NT2/D1 (cell line): Measurements from ENCODE around the gene CHRM1.

Experiments used
- DNase-seq: peaks from one replicate; pipeline ENCODE4 v3.0.0-alpha.2; 2011; ENCODE audit warnings: low read depth, low spot score
- H3K27me3 ChIP-seq: 2 replicates; pipeline ENCODE4 v1.6.0; 2011; ENCODE audit warnings: mild to moderate bottlenecking; ENCODE audit not compliant: insufficient read length, insufficient read depth
- H3K36me3 ChIP-seq: 2 replicates; pipeline ENCODE4 v1.6.1; 2011; ENCODE audit warnings: mild to moderate bottlenecking, low read length, mixed read lengths; ENCODE audit not compliant: insufficient read depth, insufficient read length
- H3K4me1 ChIP-seq: 2 replicates; pipeline ENCODE4 v1.5.1; 2011; ENCODE audit not compliant: insufficient read depth, insufficient read length
- H3K4me3 ChIP-seq: 2 replicates; pipeline ENCODE4 v1.5.1; 2011; ENCODE audit warnings: low read depth; ENCODE audit not compliant: insufficient read length
- H3K9ac ChIP-seq: 2 replicates; pipeline ENCODE4 v1.6.0; 2011; ENCODE audit warnings: low read depth; ENCODE audit not compliant: insufficient read length
- H3K9me3 ChIP-seq: 2 replicates; pipeline ENCODE4 v1.5.1; 2011; ENCODE audit warnings: mild to moderate bottlenecking, low read length; ENCODE audit not compliant: insufficient read depth
- SUZ12 ChIP-seq: IDR thresholded peaks from 2 replicates; pipeline ENCODE4 v1.6.1; 2011; ENCODE audit not compliant: insufficient read length, insufficient read depth; ENCODE audit errors: extremely low read depth
- YY1 ChIP-seq: IDR thresholded peaks from 2 replicates; pipeline ENCODE4 v1.6.1; 2011; ENCODE audit not compliant: insufficient read length, insufficient read depth
- ZNF274 ChIP-seq: IDR thresholded peaks from 2 replicates; pipeline ENCODE4 v1.6.1; 2011; ENCODE audit warnings: mild to moderate bottlenecking, low read depth, low read length

CHRM1 gene

DNA sequence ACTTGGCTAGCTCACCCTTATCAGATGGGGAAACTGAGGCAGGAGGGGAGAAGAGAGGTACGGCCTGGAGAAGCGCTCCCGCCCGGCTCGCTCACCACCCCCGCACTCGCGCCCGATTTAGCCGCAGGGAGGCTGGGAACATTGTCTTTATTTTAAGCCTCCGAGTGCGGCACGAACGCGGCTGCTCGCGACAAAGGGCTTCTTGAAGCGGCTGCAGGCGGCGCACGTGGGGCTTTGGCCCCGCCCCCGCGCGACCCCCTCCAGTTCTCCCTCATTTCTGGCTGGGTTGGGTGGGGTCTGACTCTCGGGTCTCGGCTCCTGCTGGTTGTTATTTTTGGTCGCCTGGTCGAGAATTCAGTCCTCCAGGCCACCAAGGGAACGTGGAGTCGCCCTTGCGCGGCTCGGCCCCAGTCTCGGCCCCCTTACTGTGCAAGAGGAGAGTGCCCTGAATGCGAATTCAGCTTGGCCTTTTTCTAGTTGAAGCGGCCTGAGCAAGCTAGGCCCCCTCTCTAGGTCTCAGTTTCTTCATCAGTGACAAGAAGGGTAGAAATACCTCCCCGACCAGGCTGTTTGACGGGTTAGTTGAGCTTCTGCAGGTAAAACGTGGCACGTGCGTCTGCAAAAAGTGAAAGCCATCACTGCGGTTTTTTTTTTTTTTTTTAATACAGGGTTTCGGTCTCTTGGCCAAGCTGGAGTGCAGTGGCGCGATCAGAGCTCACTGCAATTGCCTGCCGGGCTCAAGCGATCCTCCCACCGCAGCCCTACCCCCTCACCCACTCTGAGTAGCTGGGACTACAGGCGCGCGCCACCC is 2.6 kb upstream of the CHRM1 start:
- Histone ChIP-seq H3K9me3 (no peaks in the 10 kb centered on the region), H3K27me3 (peaks cover 58% of the 10 kb centered on the region), H3K4me1 (peaks cover 28% of the 10 kb centered on the region), H3K9ac (peak overlapping the region; percentile 57), H3K4me3 (peak overlapping the region; percentile 37), H3K36me3 (no peaks in the 10 kb centered on the region)
- TF ChIP-seq YY1: no peak
- no peak for DNase-seq

DNA sequence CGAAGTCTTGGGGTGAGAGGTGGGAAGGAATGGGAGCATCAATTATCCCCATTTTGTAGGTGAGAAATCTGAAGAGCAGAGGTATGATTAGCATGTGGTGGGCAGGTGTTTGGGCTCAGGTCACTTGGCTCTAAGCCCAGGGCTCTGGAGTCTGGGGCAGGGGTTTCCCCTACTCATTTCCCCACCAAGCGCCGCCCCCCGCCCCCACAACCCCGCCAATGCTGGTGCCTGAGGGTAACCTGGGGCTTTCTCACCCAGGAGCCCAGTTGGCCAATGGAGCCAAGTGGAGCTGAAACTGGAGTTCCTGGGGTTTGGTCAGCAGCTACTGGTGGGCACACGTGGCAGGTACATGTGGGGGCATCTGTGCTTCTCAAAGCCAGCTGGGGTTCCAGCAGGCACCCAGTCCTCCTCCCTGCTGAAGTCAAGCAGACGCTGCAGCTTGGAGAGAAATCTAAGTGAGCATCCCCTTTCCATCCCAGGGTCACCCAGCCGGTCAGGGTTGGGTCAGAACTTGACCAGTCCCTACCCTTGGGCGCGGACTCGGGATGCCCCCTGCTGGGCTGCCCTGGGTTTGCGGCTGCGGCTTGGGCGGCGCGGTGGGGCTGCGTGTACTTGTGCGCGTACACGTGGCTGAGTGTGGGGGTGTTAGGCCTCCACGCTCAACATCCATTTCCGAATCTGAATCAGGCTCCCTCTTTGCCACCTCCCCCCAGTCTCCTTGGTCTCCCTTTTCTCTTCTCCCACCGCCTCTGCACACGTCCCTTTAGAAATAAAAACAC is 1.7 kb upstream of the CHRM1 start:
- no peak for DNase-seq
- Histone ChIP-seq H3K4me1 (peaks cover 25% of the 10 kb centered on the region), H3K9ac (peak overlapping the region; percentile 11), H3K9me3 (no peaks in the 10 kb centered on the region), H3K4me3 (no peak overlapping the region), H3K36me3 (no peaks in the 10 kb centered on the region), H3K27me3 (peaks cover 50% of the 10 kb centered on the region)
- TF ChIP-seq SUZ12 (no peak), ZNF274 (no peak), YY1 (no peak)

DNA sequence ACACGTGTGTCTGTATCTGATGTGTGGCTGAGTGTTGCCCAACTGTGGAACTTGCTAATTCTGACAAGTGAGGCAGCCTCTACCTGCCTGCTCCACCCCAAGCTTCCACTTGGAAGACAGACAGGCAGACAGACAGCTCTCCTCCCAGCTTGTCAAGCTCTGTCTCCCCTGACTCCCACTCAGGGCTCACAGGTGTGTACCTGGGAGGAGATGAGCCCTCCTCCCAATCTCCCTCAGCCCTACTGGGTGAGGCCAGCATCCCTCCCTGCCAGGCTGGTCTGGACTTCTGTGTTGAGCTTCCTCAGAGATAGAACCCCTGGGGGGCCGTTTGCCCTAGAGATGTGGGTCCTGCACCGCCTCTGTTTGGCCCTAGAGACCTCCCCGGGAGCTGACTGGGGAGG is 1.0 kb upstream of the CHRM1 start:
- H3K27me3 ChIP-seq: peaks cover 44% of the 10 kb centered on the region
- H3K4me3 ChIP-seq: no peak overlapping the region
- no peaks in the 10 kb centered on the region for H3K36me3 ChIP-seq
- DNase-seq: no peak
- no peaks in the 10 kb centered on the region for H3K9me3 ChIP-seq
- H3K9ac ChIP-seq: no peak overlapping the region
- H3K4me1 ChIP-seq: peaks cover 24% of the 10 kb centered on the region
- TF ChIP-seq ZNF274 (no peak), SUZ12 (no peak), YY1 (no peak)

DNA sequence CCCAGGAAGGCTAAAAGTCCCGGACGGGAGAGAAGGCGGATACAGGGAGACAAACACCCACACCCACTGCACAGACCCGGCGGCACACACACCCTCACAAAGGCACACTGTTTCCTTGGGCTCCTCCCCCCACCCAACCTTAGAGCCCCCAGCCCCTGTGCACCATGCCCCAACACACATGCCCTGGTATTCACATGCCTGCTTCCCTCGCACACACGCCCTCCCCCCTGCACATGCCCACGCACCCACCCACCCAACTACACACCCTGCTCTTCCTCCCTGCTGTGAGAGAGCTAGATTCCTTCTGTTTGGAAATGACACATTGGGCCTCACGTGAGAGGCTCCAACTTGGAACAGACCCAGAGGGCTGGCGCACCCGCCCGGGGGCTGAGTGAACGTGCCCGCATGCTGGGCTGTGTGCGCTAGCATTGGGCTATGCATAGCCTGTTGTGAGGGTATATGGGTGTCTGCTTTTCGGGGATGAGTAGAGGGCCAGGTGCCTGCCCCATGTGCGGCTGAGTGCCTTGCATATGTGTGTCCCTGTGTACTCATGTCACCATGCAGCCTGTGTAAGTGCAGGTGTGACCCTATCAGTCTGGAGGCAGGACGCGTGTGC is 518 bp upstream of the CHRM1 start:
- TF ChIP-seq SUZ12: no peak
- no peak for TF ChIP-seq ZNF274
- TF ChIP-seq YY1: no peak
- no peak overlapping the region for H3K9ac ChIP-seq
- H3K27me3 ChIP-seq: peaks cover 39% of the 10 kb centered on the region
- no peak for DNase-seq
- no peaks in the 10 kb centered on the region for H3K9me3 ChIP-seq
- H3K4me1 ChIP-seq: peaks cover 20% of the 10 kb centered on the region
- no peaks in the 10 kb centered on the region for H3K36me3 ChIP-seq
- no peak overlapping the region for H3K4me3 ChIP-seq

DNA sequence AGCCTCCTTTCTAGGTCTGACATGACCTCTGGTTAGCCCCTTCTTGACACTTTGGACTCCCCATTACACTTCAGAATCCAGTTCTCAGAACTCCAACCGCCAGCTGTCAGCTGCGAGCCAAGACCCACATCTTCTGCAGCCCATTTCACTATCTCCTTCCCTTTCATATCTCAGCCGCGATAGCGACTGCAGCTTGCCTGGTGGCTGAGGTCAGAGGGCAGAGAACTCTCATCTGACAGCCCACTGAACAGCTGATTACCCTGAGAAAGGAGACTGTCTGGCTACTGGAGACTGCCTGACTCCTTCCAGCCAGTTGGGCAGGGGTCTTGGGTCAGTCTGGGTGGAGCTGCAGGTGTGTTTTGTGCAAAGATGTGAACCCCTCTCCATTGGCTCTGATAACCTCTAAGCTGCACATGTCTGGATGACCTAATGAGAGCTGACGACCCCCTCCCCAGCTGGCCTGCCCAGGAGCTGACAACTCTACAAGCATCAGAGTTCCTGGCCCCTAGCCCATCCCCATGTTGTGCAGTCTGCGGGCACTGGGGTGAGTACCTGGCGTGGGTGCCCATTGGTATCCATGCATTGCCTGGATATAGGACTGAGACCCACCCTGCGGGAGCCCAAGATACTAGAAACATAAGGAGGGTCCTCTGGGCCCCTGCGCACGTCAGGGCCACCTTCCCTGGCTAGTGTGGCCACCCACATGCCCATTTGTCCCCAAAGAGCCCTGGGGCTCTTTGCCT is 1.1 kb downstream of the CHRM1 start:
- DNase-seq: no peak
- peaks cover 25% of the 10 kb centered on the region for H3K27me3 ChIP-seq
- H3K9ac ChIP-seq: no peak overlapping the region
- TF ChIP-seq ZNF274 (no peak), YY1 (no peak), SUZ12 (no peak)
- H3K4me3 ChIP-seq: no peak overlapping the region
- no peaks in the 10 kb centered on the region for H3K36me3 ChIP-seq
- H3K9me3 ChIP-seq: no peaks in the 10 kb centered on the region
- peaks cover 15% of the 10 kb centered on the region for H3K4me1 ChIP-seq

DNA sequence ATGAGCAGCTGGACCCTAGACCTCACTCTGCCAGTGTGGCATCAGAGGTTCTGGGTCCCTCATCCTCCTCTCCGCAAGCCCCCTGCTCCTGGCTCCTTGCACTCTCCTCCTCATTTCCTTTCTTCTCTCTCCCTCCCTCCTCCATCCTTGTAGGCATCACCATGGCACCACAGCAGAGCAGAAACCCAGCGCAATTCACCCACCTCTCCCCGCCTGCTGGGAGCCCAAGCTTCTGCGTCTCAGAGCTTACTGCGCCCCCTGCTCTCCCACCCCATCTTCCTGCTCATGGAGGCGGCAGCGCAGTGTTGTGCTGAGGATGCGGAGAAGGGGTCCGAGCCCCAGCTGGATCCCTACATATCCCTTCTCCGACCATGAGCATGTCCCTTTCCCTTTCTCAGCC is 1.7 kb downstream of the CHRM1 start:
- no peak for TF ChIP-seq SUZ12
- no peak for TF ChIP-seq YY1
- no peak for TF ChIP-seq ZNF274
- H3K4me1 ChIP-seq: peaks cover 15% of the 10 kb centered on the region
- no peaks in the 10 kb centered on the region for H3K9me3 ChIP-seq
- H3K27me3 ChIP-seq: peaks cover 22% of the 10 kb centered on the region
- H3K36me3 ChIP-seq: no peaks in the 10 kb centered on the region
- no peak overlapping the region for H3K9ac ChIP-seq
- H3K4me3 ChIP-seq: no peak overlapping the region
- DNase-seq: no peak

DNA sequence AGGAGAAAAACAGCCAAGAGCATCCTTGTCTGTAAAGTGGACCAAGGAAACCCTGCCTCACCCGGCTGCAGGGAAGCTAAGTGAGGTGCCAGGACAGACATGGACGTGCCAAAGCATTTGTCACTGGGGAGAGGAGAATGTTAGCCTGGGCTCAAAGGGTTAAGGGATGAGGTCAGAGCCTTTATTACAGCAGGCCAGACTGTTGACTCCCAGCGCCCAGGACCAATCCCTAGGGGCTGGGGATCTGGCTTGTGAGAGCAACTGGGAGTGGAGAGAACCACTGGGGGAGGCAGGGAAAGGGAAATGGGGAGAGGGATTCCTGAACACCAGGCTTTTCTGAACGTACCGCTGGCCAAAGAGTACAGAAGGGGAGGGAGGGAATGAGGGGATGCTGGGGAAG is 2.6 kb downstream of the CHRM1 start:
- TF ChIP-seq ZNF274 (no peak), SUZ12 (no peak), YY1 (no peak)
- no peak for DNase-seq
- H3K9ac ChIP-seq: no peak overlapping the region
- H3K4me1 ChIP-seq: peaks cover 15% of the 10 kb centered on the region
- H3K9me3 ChIP-seq: no peaks in the 10 kb centered on the region
- peaks cover 13% of the 10 kb centered on the region for H3K27me3 ChIP-seq
- no peaks in the 10 kb centered on the region for H3K36me3 ChIP-seq
- H3K4me3 ChIP-seq: no peak overlapping the region
